ENCODE results near the gene CUX1. TPM values are rescaled to one million over a fixed set of nuclear protein-coding genes. Genes with fewer than 3 reads are reported as not detected.
A peak's percentile ranks its signal among the peaks of the same experiment; 100 is the strongest.

Gene CUX1
- total RNA-seq, 4 donors from 2014 or later: 56.9 to 124 (median 93.2) TPM

GRCh38 chr7:102125127-102125596 lies 307.7 kb downstream of the CUX1 start:
- WGBS, 2 donors (ENCODE audit: low coverage in 1 of 2): 68% methylated on average over 17 of the region's 17 CpGs; no CpG with 5 or more reads in 1 of the 2 donors
- H3K27me3 ChIP-seq: no peaks in the 10 kb centered on the region
- in situ Hi-C loops (cut with MboI; ENCODE audit: low pct_ligation_motif_present in 1 of 4, low pct_unique_long_range_greater_than_20kb in 1 of 4, low sequenced_read_pairs in 3 of 4) (no loop called here), intact Hi-C loops (cut with DNase I; ENCODE audit: low total_unique reads) (loop anchor here (10.0 kb wide), 1 partner anchor 310 kb away; the partner anchor contains the start of gene CUX1)
- no peaks in the 10 kb centered on the region for H3K36me3 ChIP-seq
- peaks cover 0 to 23% (median 12%) of the 10 kb centered on the region in 4 donors for H3K4me1 ChIP-seq
- TF ChIP-seq EP300 (IDR thresholded peaks at IDR 0.05; ENCODE audit: low read depth) (no peak), CTCF (IDR thresholded peaks at IDR 0.05) (no peak), POLR2AphosphoS5 (IDR thresholded peaks at IDR 0.05) (no peak), POLR2A (IDR thresholded peaks at IDR 0.05) (no peak)
- peak overlapping the region in 3 of 4 donors; percentile 48 to 60 (median 59) for H3K27ac ChIP-seq
- DNase-seq: peak; percentile 29
- no peak overlapping the region for H3K4me3 ChIP-seq
- no peaks in the 10 kb centered on the region for H3K9me3 ChIP-seq

GRCh38 chr7:102128303-102128702 lies 310.9 kb downstream of the CUX1 start:
- in situ Hi-C loops (cut with MboI; ENCODE audit: low pct_ligation_motif_present in 1 of 4, low pct_unique_long_range_greater_than_20kb in 1 of 4, low sequenced_read_pairs in 3 of 4): no loop called here
- Histone ChIP-seq H3K4me3 (no peak overlapping the region), H3K36me3 (no peaks in the 10 kb centered on the region), H3K4me1 (peaks cover 0 to 3% (median 0%) of the 10 kb centered on the region in 4 donors), H3K9me3 (no peaks in the 10 kb centered on the region), H3K27ac (no peak overlapping the region), H3K27me3 (no peaks in the 10 kb centered on the region)
- TF ChIP-seq POLR2A (IDR thresholded peaks at IDR 0.05) (no peak), POLR2AphosphoS5 (IDR thresholded peaks at IDR 0.05) (no peak), EP300 (IDR thresholded peaks at IDR 0.05; ENCODE audit: low read depth) (no peak), CTCF (IDR thresholded peaks at IDR 0.05) (no peak)
- intact Hi-C loops (cut with DNase I; ENCODE audit: low total_unique reads): loop anchor here (10.0 kb wide), 1 partner anchor 314 kb away; the partner anchor contains the start of gene CUX1
- WGBS, 2 donors (ENCODE audit: low coverage in 1 of 2): 90% methylated on average over 10 of the region's 11 CpGs; no CpG with 5 or more reads in 1 of the 2 donors
- DNase-seq: no peak

GRCh38 chr7:102129636-102130370 lies 312.4 kb downstream of the CUX1 start:
- WGBS, 2 donors (ENCODE audit: low coverage in 1 of 2): 91 to 95% methylated on average over 9 to 15 of the region's 15 CpGs
- intact Hi-C loops (cut with DNase I; ENCODE audit: low total_unique reads): loop anchor here (10.0 kb wide), 1 partner anchor 315 kb away; the partner anchor contains the start of gene CUX1
- no peak for TF ChIP-seq CTCF (IDR thresholded peaks at IDR 0.05)
- TF ChIP-seq POLR2A (IDR thresholded peaks at IDR 0.05): no peak
- TF ChIP-seq EP300 (IDR thresholded peaks at IDR 0.05; ENCODE audit: low read depth): no peak
- no peak for TF ChIP-seq POLR2AphosphoS5 (IDR thresholded peaks at IDR 0.05)

GRCh38 chr7:102132209-102132752 lies 314.9 kb downstream of the CUX1 start:
- TF ChIP-seq POLR2A (IDR thresholded peaks at IDR 0.05) (no peak), EP300 (IDR thresholded peaks at IDR 0.05; ENCODE audit: low read depth) (no peak), CTCF (IDR thresholded peaks at IDR 0.05) (no peak), POLR2AphosphoS5 (IDR thresholded peaks at IDR 0.05) (no peak)
- Histone ChIP-seq H3K27me3 (no peaks in the 10 kb centered on the region), H3K9me3 (no peaks in the 10 kb centered on the region), H3K4me3 (no peak overlapping the region), H3K27ac (no peak overlapping the region), H3K36me3 (no peaks in the 10 kb centered on the region), H3K4me1 (no peaks in the 10 kb centered on the region)
- intact Hi-C loops (cut with DNase I; ENCODE audit: low total_unique reads) (no loop called here), in situ Hi-C loops (cut with MboI; ENCODE audit: low pct_ligation_motif_present in 1 of 4, low pct_unique_long_range_greater_than_20kb in 1 of 4, low sequenced_read_pairs in 3 of 4) (no loop called here)
- 82 to 85% methylated on average over 16 to 18 of the region's 18 CpGs for WGBS, 2 donors (ENCODE audit: low coverage in 1 of 2)
- no peak for DNase-seq

More at GRCh38 chr7:102129636-102130370, 312.4 kb downstream of the CUX1 start:
- no peak overlapping the region for H3K4me3 ChIP-seq
- H3K27ac ChIP-seq: no peak overlapping the region
- H3K27me3 ChIP-seq: no peaks in the 10 kb centered on the region
- no peak for DNase-seq
- no peaks in the 10 kb centered on the region for H3K36me3 ChIP-seq
- peaks cover 0 to 3% (median 0%) of the 10 kb centered on the region in 4 donors for H3K4me1 ChIP-seq
- in situ Hi-C loops (cut with MboI; ENCODE audit: low pct_ligation_motif_present in 1 of 4, low pct_unique_long_range_greater_than_20kb in 1 of 4, low sequenced_read_pairs in 3 of 4): no loop called here
- no peaks in the 10 kb centered on the region for H3K9me3 ChIP-seq
